SK-N-SH (cell line): Measurements from ENCODE around the gene CUX1. TPM values are rescaled to one million over a fixed set of nuclear protein-coding genes. Genes with fewer than 3 reads are reported as not detected.

Source experiments
- CTCF ChIA-PET: fragments of 300-600, 350-600 bp; formaldehyde crosslinking; extraction: SDS; loops from one replicate; lab custom pipeline; 2021; lab: Yijun Ruan, JAX
- POLR2A ChIA-PET: fragments of 350-600 bp; sonication (Branson Sonifier 250); formaldehyde crosslinking; extraction: SDS; loops from one replicate; lab custom pipeline; 2020; ENCODE audit warnings: antibody characterized with exemption, inconsistent platforms; lab: Yijun Ruan, JAX
- DNase-seq: peaks from one replicate; pipeline ENCODE4 v3.0.0; 2012
- H2AFZ ChIP-seq: fragments of 200-600 bp; sonication (generic); 2 replicates; pipeline ENCODE4 v1.8.1; 2016; ENCODE audit warnings: antibody characterized with exemption, mild to moderate bottlenecking, low read depth
- H3F3A ChIP-seq: fragments of 200-600 bp; sonication (generic); replicated peaks from 2 replicates; pipeline ENCODE3; 2016; ENCODE audit warnings: antibody characterized with exemption, mild to moderate bottlenecking; ENCODE audit not compliant: insufficient read depth
- H3K27ac ChIP-seq, 2 experiments: fragments of 200-500 bp in 1 of 2; fragments of 200-600 bp in 1 of 2; sonication (Bioruptor generic) in 1 of 2; sonication (generic), shearing (Covaris generic) in 1 of 2; 2 replicates each; pipeline versions ENCODE4 v1.5.1 to v1.6.1; 2014 to 2016; ENCODE audit warnings: low read depth in 2 of 2, inconsistent platforms in 1 of 2, low read length in 1 of 2, mild to moderate bottlenecking in 1 of 2, mixed read lengths in 1 of 2
- H3K27me3 ChIP-seq: fragments of 200-600 bp; sonication (generic), shearing (Covaris generic); 2 replicates; pipeline ENCODE4 v1.6.1; 2016; ENCODE audit warnings: mixed run types; ENCODE audit not compliant: insufficient read depth
- H3K36me3 ChIP-seq, 2 experiments: fragments of 200-500 bp in 1 of 2; fragments of 200-600 bp in 1 of 2; sonication (Bioruptor generic) in 1 of 2; sonication (generic) in 1 of 2; replicated peaks in 1 of 2; 2 replicates each; pipeline versions ENCODE3 to v1.5.1; 2014 to 2016; ENCODE audit warnings: low read length in 1 of 2, mild to moderate bottlenecking in 1 of 2; ENCODE audit not compliant: insufficient read depth in 2 of 2, control insufficient read depth in 1 of 2
- H3K4me1 ChIP-seq, 2 experiments: fragments of 200-500 bp in 1 of 2; fragments of 200-600 bp in 1 of 2; sonication (Bioruptor generic) in 1 of 2; sonication (generic), shearing (Covaris generic) in 1 of 2; 2 replicates each; pipeline versions ENCODE4 v1.5.1 to v1.6.1; 2014 to 2016; ENCODE audit warnings: low read depth in 1 of 2, low read length in 1 of 2, mixed run types in 1 of 2; ENCODE audit not compliant: insufficient read depth in 2 of 2, control insufficient read depth in 1 of 2
- H3K4me2 ChIP-seq: fragments of 200-600 bp; sonication (generic), shearing (Covaris generic); 2 replicates; pipeline ENCODE4 v1.6.1; 2017; ENCODE audit warnings: mixed run types
- H3K4me3 ChIP-seq, 2 experiments: fragments of 200-500 bp in 1 of 2; fragments of 200-600 bp in 1 of 2; sonication (Bioruptor generic) in 1 of 2; sonication (generic), shearing (Covaris generic) in 1 of 2; 2 replicates each; pipeline versions ENCODE4 v1.5.1 to v1.8.1; 2014 to 2016; ENCODE audit warnings: low read depth in 2 of 2, inconsistent platforms in 1 of 2, low read length in 1 of 2, mild to moderate bottlenecking in 1 of 2, mixed read lengths in 1 of 2, moderate library complexity in 1 of 2
- H3K79me2 ChIP-seq: fragments of 200-600 bp; sonication (generic); 2 replicates; pipeline ENCODE4 v1.8.1; 2017; ENCODE audit warnings: mild to moderate bottlenecking; ENCODE audit not compliant: insufficient read depth
- H3K9ac ChIP-seq: fragments of 200-600 bp; sonication (generic); 2 replicates; pipeline ENCODE4 v1.6.1; 2017; ENCODE audit warnings: mixed run types
- H3K9me2 ChIP-seq: fragments of 200-600 bp; sonication (generic); 2 replicates; pipeline ENCODE4 v1.6.1; 2017; ENCODE audit warnings: mixed run types
- H3K9me3 ChIP-seq: fragments of 200-600 bp; sonication (generic); 2 replicates; pipeline ENCODE4 v1.6.1; 2017; ENCODE audit warnings: mixed run types, mild to moderate bottlenecking, moderate library complexity
- H4K20me1 ChIP-seq: fragments of 200-600 bp; sonication (generic); 2 replicates; pipeline ENCODE4 v1.6.1; 2017; ENCODE audit warnings: mild to moderate bottlenecking, mixed run types; ENCODE audit not compliant: insufficient read depth
- CHD2 ChIP-seq: fragments of 150-350 bp; IDR thresholded peaks from 2 replicates; pipeline ENCODE4 v1.6.1; 2018; ENCODE audit warnings: low read length; ENCODE audit not compliant: partially characterized antibody
- ELF1 ChIP-seq: IDR thresholded peaks from 2 replicates; pipeline ENCODE4 v1.4.0; 2012
- FOSL2 ChIP-seq: IDR thresholded peaks from 2 replicates; pipeline ENCODE4 v1.4.0; 2012; ENCODE audit warnings: low read depth, mild to moderate bottlenecking, moderate library complexity, borderline replicate concordance
- FOXJ3 ChIP-seq: sonication (generic); formaldehyde crosslinking; IDR thresholded peaks from 2 replicates; pipeline ENCODE4 v1.5.1; 2020; ENCODE audit warnings: mild to moderate bottlenecking, missing genetic modification reagents
- FOXM1 ChIP-seq: IDR thresholded peaks from 2 replicates; pipeline ENCODE4 v1.4.0; 2012; ENCODE audit warnings: low read depth, mild to moderate bottlenecking
- GATA2 ChIP-seq: sonication (generic); formaldehyde crosslinking; IDR thresholded peaks from 2 replicates; pipeline ENCODE4 v1.5.0; 2020; ENCODE audit warnings: mild to moderate bottlenecking, missing genetic modification reagents
- JUND ChIP-seq: IDR thresholded peaks from 2 replicates; pipeline ENCODE4 v1.4.0; 2012
- MEF2A ChIP-seq: IDR thresholded peaks from 2 replicates; pipeline ENCODE4 v1.4.0; 2012; ENCODE audit warnings: low read depth, borderline replicate concordance
- NFIC ChIP-seq: IDR thresholded peaks from 2 replicates; pipeline ENCODE4 v1.4.0; 2012; ENCODE audit warnings: borderline replicate concordance
- POLR2AphosphoS5 ChIP-seq: IDR thresholded peaks from 2 replicates; pipeline ENCODE4 v1.6.1; 2012; ENCODE audit warnings: low read depth, low read length
- SIN3A ChIP-seq: IDR thresholded peaks from 2 replicates; pipeline ENCODE4 v1.6.1; 2012; ENCODE audit warnings: low read depth, mild to moderate bottlenecking, low read length, moderate library complexity, borderline replicate concordance
- SMC3 ChIP-seq: IDR thresholded peaks from 2 replicates; pipeline ENCODE4 v1.6.1; 2012; ENCODE audit warnings: low read depth, low read length, improper control_type of control experiment
- TCF12 ChIP-seq: IDR thresholded peaks from 2 replicates; pipeline ENCODE4 v1.4.0; 2012
- WGBS: methylation state at CpG from one replicate; pipeline ENCODE4 v1.1.6; 2017; ENCODE audit warnings: low lambda C conversion rate; 5-methylcytosine and 5-hydroxymethylcytosine counted together
- polyA plus RNA-seq, 3 experiments: library from polyadenylated mRNA; depleted of rRNA; stranded (reverse); fragments of >200 nt; gene quantifications; 2 replicates each; pipeline ENCODE4 v1.2.3, GENCODE V29; 2012
- TF ChIP-seq, protein P1 (sequence below): IDR thresholded peaks from 2 replicates; pipeline ENCODE4 v1.4.0; 2012; ENCODE audit warnings: low read depth
- TF ChIP-seq, protein P2 (sequence below): IDR thresholded peaks from 2 replicates; pipeline ENCODE4 v1.4.0; 2012; ENCODE audit warnings: low read depth, borderline replicate concordance
- TF ChIP-seq, protein P3 (sequence below): IDR thresholded peaks from 2 replicates; pipeline ENCODE4 v1.6.1; 2012; ENCODE audit warnings: mild to moderate bottlenecking, low read depth, low read length, moderate library complexity
- TF ChIP-seq, protein P4 (sequence below): fragments of 200-600 bp; sonication (generic); IDR thresholded peaks from 2 replicates; pipeline ENCODE4 v1.6.1; 2017; ENCODE audit warnings: antibody characterized with exemption, mild to moderate bottlenecking, moderate library complexity
- TF ChIP-seq, protein P5 (sequence below): IDR thresholded peaks from 2 replicates; pipeline ENCODE4; 2012

The CUX1 gene
- polyA plus RNA-seq, 1 of the 3 experiments (the other 2 are of a cell fraction): 68.6 TPM

DNA sequence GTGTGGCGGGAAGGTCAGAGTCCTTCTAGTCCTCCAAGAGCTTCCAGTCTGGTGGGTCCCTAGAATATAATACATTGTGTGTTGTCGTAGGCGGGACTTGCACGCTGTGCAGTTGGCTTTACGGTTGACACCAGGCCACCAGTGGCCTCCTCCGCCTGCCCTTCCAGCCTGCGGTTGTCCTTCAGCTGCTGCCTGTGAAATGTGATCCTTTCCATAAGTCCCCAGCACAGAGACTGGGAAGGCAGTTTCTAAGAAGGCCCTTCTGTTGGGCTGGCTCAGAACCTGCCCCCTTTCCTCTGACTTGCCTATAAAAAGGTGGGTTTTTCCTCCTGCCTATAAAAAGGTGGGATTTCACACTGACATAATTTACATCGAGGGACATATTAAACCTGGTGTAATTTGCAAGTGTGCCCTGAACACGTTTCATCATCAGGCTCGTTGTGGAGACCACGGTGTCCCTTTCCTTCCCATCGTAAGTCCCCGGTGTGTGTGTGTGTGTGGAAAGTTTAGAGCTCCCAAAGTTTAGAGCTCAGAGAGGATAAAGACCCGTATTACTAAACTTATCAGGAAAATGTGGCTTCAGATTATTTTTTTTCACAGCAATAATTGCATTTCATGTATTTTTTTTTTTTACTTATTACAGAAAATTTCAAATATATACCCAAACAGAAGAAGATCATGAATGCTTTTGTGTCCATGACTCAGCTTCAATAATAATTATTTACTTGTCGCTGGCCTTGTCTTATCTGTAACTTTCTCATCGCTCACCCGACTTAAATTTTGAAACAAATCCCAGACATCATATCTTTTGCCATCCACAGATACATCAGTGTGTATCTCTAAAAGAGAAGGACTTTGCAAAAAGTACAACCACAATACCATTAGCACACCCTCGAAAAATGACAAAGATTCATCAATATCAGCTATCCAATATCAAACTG lies 45.1 kb downstream of the CUX1 start:
- ChIA-PET CTCF (interaction anchor here (0.6 to 2.0 kb wide), 6 partner anchors 9 to 489 kb away, joined by 3 to 4 read pairs (median 4); no protein-coding TSS in a partner anchor), POLR2A (no interaction called here)
- no peaks in the 10 kb centered on the region for H3K27me3 ChIP-seq
- H3K4me1 ChIP-seq: peaks cover 7 to 8% of the 10 kb centered on the region in 2 experiments; a peak in 3 of 4 replicates
- no peaks in the 10 kb centered on the region for H3K9me2 ChIP-seq
- no peak for DNase-seq
- H4K20me1 ChIP-seq: peaks cover 51% of the 10 kb centered on the region
- no peak overlapping the region for H3K9ac ChIP-seq
- H3K36me3 ChIP-seq: no peaks in the 10 kb centered on the region
- H3K4me2 ChIP-seq: no peak overlapping the region
- no peak overlapping the region for H3K4me3 ChIP-seq
- H3F3A ChIP-seq: peaks cover 8% of the 10 kb centered on the region
- TF ChIP-seq JUND (no peak), FOXJ3 (CRISPR knock-in tag) (no peak), ELF1 (no peak), NFIC (no peak), MEF2A (no peak), CHD2 (no peak), SIN3A (no peak), FOSL2 (no peak)
- TF ChIP-seq, protein P1, sequence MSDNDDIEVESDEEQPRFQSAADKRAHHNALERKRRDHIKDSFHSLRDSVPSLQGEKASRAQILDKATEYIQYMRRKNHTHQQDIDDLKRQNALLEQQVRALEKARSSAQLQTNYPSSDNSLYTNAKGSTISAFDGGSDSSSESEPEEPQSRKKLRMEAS: no peak
- no peak overlapping the region for H2AFZ ChIP-seq
- no peaks in the 10 kb centered on the region for H3K9me3 ChIP-seq
- no peak overlapping the region for H3K27ac ChIP-seq
- H3K79me2 ChIP-seq: peaks cover 100% of the 10 kb centered on the region
- 93% methylated on average over 18 of the region's 18 CpGs for WGBS

DNA sequence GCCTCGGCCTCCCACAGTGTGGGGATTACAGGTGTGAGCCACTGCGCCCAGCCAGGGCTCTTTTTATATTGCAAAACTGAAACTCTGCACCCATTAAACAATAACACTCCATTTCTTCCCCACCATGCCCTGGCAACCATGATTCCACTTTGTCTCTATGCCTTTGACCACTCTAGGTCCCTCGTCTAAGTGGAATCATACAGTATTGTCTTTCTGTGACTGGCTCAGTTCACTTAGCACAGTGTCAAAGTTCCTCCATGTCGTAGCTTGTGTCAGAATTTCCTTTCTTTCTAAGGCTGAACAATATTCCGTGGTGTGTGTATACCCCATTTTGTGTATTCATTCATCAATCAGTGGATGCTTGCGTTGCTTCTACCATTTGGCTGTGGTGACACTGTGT lies 46.2 kb downstream of the CUX1 start:
- Histone ChIP-seq H2AFZ (no peak overlapping the region), H3K27ac (no peak overlapping the region), H3K79me2 (peaks cover 100% of the 10 kb centered on the region), H4K20me1 (peaks cover 51% of the 10 kb centered on the region), H3K9me2 (no peaks in the 10 kb centered on the region), H3K27me3 (no peaks in the 10 kb centered on the region), H3K36me3 (no peaks in the 10 kb centered on the region), H3K4me2 (no peak overlapping the region), H3F3A (peaks cover 4% of the 10 kb centered on the region), H3K9me3 (no peaks in the 10 kb centered on the region), H3K4me3 (no peak overlapping the region), H3K9ac (no peak overlapping the region), H3K4me1 (peaks cover 5 to 11% of the 10 kb centered on the region in 2 experiments; a peak in 2 of 4 replicates)
- WGBS: 96% methylated on average over 6 of the region's 6 CpGs
- CTCF ChIA-PET: no interaction called here
- no peak for DNase-seq
- POLR2A ChIA-PET: interaction anchor here (0.7 kb wide), 1 partner anchor 409 kb away, joined by 5 read pairs; no protein-coding TSS in a partner anchor
- TF ChIP-seq, protein P2, sequence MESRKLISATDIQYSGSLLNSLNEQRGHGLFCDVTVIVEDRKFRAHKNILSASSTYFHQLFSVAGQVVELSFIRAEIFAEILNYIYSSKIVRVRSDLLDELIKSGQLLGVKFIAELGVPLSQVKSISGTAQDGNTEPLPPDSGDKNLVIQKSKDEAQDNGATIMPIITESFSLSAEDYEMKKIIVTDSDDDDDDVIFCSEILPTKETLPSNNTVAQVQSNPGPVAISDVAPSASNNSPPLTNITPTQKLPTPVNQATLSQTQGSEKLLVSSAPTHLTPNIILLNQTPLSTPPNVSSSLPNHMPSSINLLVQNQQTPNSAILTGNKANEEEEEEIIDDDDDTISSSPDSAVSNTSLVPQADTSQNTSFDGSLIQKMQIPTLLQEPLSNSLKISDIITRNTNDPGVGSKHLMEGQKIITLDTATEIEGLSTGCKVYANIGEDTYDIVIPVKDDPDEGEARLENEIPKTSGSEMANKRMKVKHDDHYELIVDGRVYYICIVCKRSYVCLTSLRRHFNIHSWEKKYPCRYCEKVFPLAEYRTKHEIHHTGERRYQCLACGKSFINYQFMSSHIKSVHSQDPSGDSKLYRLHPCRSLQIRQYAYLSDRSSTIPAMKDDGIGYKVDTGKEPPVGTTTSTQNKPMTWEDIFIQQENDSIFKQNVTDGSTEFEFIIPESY: no peak
- TF ChIP-seq FOSL2: no peak
- TF ChIP-seq FOXJ3 (CRISPR knock-in tag): no peak
- TF ChIP-seq TCF12: no peak
- TF ChIP-seq, protein P3, sequence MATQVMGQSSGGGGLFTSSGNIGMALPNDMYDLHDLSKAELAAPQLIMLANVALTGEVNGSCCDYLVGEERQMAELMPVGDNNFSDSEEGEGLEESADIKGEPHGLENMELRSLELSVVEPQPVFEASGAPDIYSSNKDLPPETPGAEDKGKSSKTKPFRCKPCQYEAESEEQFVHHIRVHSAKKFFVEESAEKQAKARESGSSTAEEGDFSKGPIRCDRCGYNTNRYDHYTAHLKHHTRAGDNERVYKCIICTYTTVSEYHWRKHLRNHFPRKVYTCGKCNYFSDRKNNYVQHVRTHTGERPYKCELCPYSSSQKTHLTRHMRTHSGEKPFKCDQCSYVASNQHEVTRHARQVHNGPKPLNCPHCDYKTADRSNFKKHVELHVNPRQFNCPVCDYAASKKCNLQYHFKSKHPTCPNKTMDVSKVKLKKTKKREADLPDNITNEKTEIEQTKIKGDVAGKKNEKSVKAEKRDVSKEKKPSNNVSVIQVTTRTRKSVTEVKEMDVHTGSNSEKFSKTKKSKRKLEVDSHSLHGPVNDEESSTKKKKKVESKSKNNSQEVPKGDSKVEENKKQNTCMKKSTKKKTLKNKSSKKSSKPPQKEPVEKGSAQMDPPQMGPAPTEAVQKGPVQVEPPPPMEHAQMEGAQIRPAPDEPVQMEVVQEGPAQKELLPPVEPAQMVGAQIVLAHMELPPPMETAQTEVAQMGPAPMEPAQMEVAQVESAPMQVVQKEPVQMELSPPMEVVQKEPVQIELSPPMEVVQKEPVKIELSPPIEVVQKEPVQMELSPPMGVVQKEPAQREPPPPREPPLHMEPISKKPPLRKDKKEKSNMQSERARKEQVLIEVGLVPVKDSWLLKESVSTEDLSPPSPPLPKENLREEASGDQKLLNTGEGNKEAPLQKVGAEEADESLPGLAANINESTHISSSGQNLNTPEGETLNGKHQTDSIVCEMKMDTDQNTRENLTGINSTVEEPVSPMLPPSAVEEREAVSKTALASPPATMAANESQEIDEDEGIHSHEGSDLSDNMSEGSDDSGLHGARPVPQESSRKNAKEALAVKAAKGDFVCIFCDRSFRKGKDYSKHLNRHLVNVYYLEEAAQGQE: no peak
- TF ChIP-seq GATA2 (CRISPR knock-in tag): no peak
- TF ChIP-seq, protein P4, sequence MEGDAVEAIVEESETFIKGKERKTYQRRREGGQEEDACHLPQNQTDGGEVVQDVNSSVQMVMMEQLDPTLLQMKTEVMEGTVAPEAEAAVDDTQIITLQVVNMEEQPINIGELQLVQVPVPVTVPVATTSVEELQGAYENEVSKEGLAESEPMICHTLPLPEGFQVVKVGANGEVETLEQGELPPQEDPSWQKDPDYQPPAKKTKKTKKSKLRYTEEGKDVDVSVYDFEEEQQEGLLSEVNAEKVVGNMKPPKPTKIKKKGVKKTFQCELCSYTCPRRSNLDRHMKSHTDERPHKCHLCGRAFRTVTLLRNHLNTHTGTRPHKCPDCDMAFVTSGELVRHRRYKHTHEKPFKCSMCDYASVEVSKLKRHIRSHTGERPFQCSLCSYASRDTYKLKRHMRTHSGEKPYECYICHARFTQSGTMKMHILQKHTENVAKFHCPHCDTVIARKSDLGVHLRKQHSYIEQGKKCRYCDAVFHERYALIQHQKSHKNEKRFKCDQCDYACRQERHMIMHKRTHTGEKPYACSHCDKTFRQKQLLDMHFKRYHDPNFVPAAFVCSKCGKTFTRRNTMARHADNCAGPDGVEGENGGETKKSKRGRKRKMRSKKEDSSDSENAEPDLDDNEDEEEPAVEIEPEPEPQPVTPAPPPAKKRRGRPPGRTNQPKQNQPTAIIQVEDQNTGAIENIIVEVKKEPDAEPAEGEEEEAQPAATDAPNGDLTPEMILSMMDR: no peak
- TF ChIP-seq SMC3: no peak
- TF ChIP-seq, protein P5, sequence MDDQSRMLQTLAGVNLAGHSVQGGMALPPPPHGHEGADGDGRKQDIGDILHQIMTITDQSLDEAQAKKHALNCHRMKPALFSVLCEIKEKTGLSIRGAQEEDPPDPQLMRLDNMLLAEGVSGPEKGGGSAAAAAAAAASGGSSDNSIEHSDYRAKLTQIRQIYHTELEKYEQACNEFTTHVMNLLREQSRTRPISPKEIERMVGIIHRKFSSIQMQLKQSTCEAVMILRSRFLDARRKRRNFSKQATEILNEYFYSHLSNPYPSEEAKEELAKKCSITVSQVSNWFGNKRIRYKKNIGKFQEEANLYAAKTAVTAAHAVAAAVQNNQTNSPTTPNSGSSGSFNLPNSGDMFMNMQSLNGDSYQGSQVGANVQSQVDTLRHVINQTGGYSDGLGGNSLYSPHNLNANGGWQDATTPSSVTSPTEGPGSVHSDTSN: no peak
- no peak for TF ChIP-seq POLR2AphosphoS5
- no peak for TF ChIP-seq NFIC
- no peak for TF ChIP-seq FOXM1
- no peak for TF ChIP-seq JUND
